H1 (cell line): ENCODE measurements around the gene GJB4. TPM values are rescaled to one million over a fixed set of nuclear protein-coding genes. Genes with fewer than 3 reads are reported as not detected.

Source experiments
- CBX8 ChIP-seq: fragments of 300-800, 300-1000 bp; sonication (generic); IDR thresholded peaks from 2 replicates; pipeline ENCODE4 v1.7.1; 2016; ENCODE audit warnings: low read depth, low read length, borderline replicate concordance
- CTBP2 ChIP-seq: IDR thresholded peaks from 2 replicates; pipeline ENCODE4 v1.7.0; 2011; ENCODE audit warnings: borderline replicate concordance, mild to moderate bottlenecking, moderate library complexity, mixed read lengths, low read length; ENCODE audit not compliant: insufficient read depth, insufficient read length
- EGR1 ChIP-seq: IDR thresholded peaks from 2 replicates; pipeline ENCODE4 v1.6.1; 2011; ENCODE audit warnings: low read depth, low read length, borderline replicate concordance
- HDAC2 ChIP-seq, 2 experiments: fragments of 300-600 bp in 1 of 2; sonication (generic) in 1 of 2; IDR thresholded peaks; 2 replicates each; pipeline ENCODE4 v1.6.1; 2011 to 2012; ENCODE audit warnings: low read depth in 2 of 2, low read length in 2 of 2, mild to moderate bottlenecking in 2 of 2, moderate library complexity in 2 of 2, borderline replicate concordance in 1 of 2, inconsistent platforms in 1 of 2
- JUN ChIP-seq: IDR thresholded peaks from 2 replicates; pipeline ENCODE4 v1.6.1; 2011; ENCODE audit warnings: low read depth, mild to moderate bottlenecking, improper control_type of control experiment, low read length
- JUND ChIP-seq: IDR thresholded peaks from 2 replicates; pipeline ENCODE4 v1.6.1; 2011; ENCODE audit warnings: mild to moderate bottlenecking, improper control_type of control experiment, low read length
- PHF8 ChIP-seq: fragments of 200-600 bp; sonication (generic); conservative IDR thresholded peaks from 2 replicates; pipeline ENCODE4 v1.7.1; 2012; ENCODE audit warnings: low read depth, mild to moderate bottlenecking, inconsistent platforms, low read length, moderate library complexity
- POLR2AphosphoS5 ChIP-seq: IDR thresholded peaks from 2 replicates; pipeline ENCODE4 v1.6.1; 2011; ENCODE audit warnings: low read depth, low read length
- RAD21 ChIP-seq, 2 experiments: IDR thresholded peaks in 1 of 2; conservative IDR thresholded peaks in 1 of 2; 2 replicates each; pipeline ENCODE4 v1.6.1; 2011; ENCODE audit warnings: low read depth in 2 of 2, low read length in 2 of 2, improper control_type of control experiment in 1 of 2, inconsistent platforms in 1 of 2, mild to moderate bottlenecking in 1 of 2, moderate library complexity in 1 of 2
- RFX5 ChIP-seq: IDR thresholded peaks from 2 replicates; pipeline ENCODE4 v1.6.1; 2011; ENCODE audit warnings: low read depth, low read length, improper control_type of control experiment, borderline replicate concordance
- SRF ChIP-seq: IDR thresholded peaks from 2 replicates; pipeline ENCODE4 v1.6.1; 2011; ENCODE audit warnings: mild to moderate bottlenecking, low read depth, low read length, moderate library complexity
- TAF7 ChIP-seq: optimal IDR thresholded peaks from 2 replicates; pipeline ENCODE3; 2011; ENCODE audit warnings: low read depth, mild to moderate bottlenecking, inconsistent platforms, low read length, moderate library complexity, borderline replicate concordance
- TCF12 ChIP-seq: IDR thresholded peaks from 2 replicates; pipeline ENCODE4 v1.6.1; 2011; ENCODE audit warnings: low read depth, mild to moderate bottlenecking, low read length
- TEAD4 ChIP-seq: IDR thresholded peaks from 2 replicates; pipeline ENCODE4 v1.6.1; 2012; ENCODE audit warnings: low read depth, low read length, inconsistent platforms, mixed read lengths
- YY1 ChIP-seq: IDR thresholded peaks from 2 replicates; pipeline ENCODE4 v1.6.1; 2011; ENCODE audit warnings: low read depth, mild to moderate bottlenecking, low read length
- polyA plus RNA-seq, 7 experiments: library from polyadenylated mRNA; depleted of rRNA in 3 of 7; stranded (reverse) in 5 of 7; unstranded in 2 of 7; fragments of >200 nt in 5 of 7; fragments of 200-250 nt in 2 of 7; gene quantifications; 1 replicate in 5 of 7; 2 replicates in 1 of 7; 4 replicates in 1 of 7; pipeline versions ENCODE4 v1.2.1 to v1.2.3, GENCODE V29; 2011 to 2013; ENCODE audit warnings: missing spikeins in 2 of 7, mixed read lengths in 2 of 7
- total RNA-seq: library from RNA; stranded (reverse); fragmentation: NEBNext Ultra II Directional; extraction: Animal tissue kit (Norgen Biotek cat#: 25700); gene quantifications from 2 replicates; pipeline ENCODE4 v1.2.1, GENCODE V29; 2021
- TF ChIP-seq, protein P1 (sequence below): IDR thresholded peaks from 2 replicates; pipeline ENCODE4 v1.6.1; 2012; ENCODE audit warnings: inconsistent platforms

Gene GJB4
- total and polyA plus RNA-seq, 2 of the 8 experiments (the other 6 are each of a cell fraction or from before 2014, with no cell fraction given), result 0.20 to 0.41 TPM

- TF ChIP-seq POLR2AphosphoS5, result no peak
- peak; percentile 98 to 99 for TF ChIP-seq RAD21 (IDR thresholded peaks at IDR 0.05 in 1 of 2, conservative IDR thresholded peaks at IDR 0.05 in 1 of 2; ENCODE audit: low read depth in 2 of 2, low read length in 2 of 2)
- TF ChIP-seq EGR1, result no peak
- no peak for TF ChIP-seq TAF7
- TF ChIP-seq JUND, result no peak
- TF ChIP-seq PHF8, result no peak
- peak; percentile 49 for TF ChIP-seq CTBP2
- TF ChIP-seq, protein P1, sequence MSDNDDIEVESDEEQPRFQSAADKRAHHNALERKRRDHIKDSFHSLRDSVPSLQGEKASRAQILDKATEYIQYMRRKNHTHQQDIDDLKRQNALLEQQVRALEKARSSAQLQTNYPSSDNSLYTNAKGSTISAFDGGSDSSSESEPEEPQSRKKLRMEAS, result no peak
- 0 out of 2 replicates have a peak, but pooled peaks have one; percentile 23 for TF ChIP-seq YY1
- no peak for TF ChIP-seq TCF12
- no peak for TF ChIP-seq RFX5
- no peak for TF ChIP-seq HDAC2 (IDR thresholded peaks at IDR 0.05; ENCODE audit: borderline replicate concordance in 1 of 2, low read depth in 2 of 2, low read length in 2 of 2)
- TF ChIP-seq JUN, result no peak
- TF ChIP-seq CBX8, result no peak
- TF ChIP-seq TEAD4, result no peak
- no peak for TF ChIP-seq SRF
These were observed 16.8 kb upstream of the GJB4 start (continued) for GRCh38 chr1:34742667-34743270.
